ENCODE data around the gene BRCA1.

GRCh38 chr17:43016216-43016615 is 108.9 kb downstream of the BRCA1 start:
- TF ChIP-seq, protein P1, sequence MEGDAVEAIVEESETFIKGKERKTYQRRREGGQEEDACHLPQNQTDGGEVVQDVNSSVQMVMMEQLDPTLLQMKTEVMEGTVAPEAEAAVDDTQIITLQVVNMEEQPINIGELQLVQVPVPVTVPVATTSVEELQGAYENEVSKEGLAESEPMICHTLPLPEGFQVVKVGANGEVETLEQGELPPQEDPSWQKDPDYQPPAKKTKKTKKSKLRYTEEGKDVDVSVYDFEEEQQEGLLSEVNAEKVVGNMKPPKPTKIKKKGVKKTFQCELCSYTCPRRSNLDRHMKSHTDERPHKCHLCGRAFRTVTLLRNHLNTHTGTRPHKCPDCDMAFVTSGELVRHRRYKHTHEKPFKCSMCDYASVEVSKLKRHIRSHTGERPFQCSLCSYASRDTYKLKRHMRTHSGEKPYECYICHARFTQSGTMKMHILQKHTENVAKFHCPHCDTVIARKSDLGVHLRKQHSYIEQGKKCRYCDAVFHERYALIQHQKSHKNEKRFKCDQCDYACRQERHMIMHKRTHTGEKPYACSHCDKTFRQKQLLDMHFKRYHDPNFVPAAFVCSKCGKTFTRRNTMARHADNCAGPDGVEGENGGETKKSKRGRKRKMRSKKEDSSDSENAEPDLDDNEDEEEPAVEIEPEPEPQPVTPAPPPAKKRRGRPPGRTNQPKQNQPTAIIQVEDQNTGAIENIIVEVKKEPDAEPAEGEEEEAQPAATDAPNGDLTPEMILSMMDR (IDR thresholded peaks at IDR 0.05) = no peak
- TF ChIP-seq POLR2A (IDR thresholded peaks at IDR 0.05) = no peak
